Panc1 (cell line): ENCODE data around the gene KCNIP3. TPM values are rescaled to one million over a fixed set of nuclear protein-coding genes. Genes with fewer than 3 reads are reported as not detected.

Experiments
- ATAC-seq: fragments of 200-7000 bp; cut with Tn5 transposase; 2 replicates; pipeline ENCODE4 v1.9.1; 2020; ENCODE audit warnings: mild to moderate bottlenecking, moderate library complexity
- BruUV-seq: library from RNA; stranded (reverse); fragments of 400-500 nt; replicated peaks from 2 replicates; lab custom pipeline; 2021; lab: Mats Ljungman, UMichigan
- CTCF ChIA-PET: fragments of 300-600 bp; sonication (Branson Sonifier 250); formaldehyde crosslinking; loops from one replicate; lab custom pipeline; 2022; ENCODE audit warnings: antibody characterized with exemption; lab: Charles Lee
- POLR2A ChIA-PET: fragments of 300-600 bp; sonication (Branson Sonifier 250); formaldehyde crosslinking; loops from one replicate; lab custom pipeline; 2022; ENCODE audit warnings: antibody characterized with exemption; lab: Charles Lee
- DNase-seq: peaks from one replicate; pipeline ENCODE4 v3.0.0-alpha.2; 2010; ENCODE audit warnings: low read depth, low spot score
- H3K27ac ChIP-seq: 2 replicates; pipeline ENCODE4 v1.5.1; 2011; ENCODE audit warnings: mild to moderate bottlenecking, low read length, inconsistent platforms
- H3K27me3 ChIP-seq: fragments of 200-500 bp; sonication (Bioruptor generic); 2 replicates; pipeline ENCODE4 v1.6.0; 2014; ENCODE audit warnings: low read length, inconsistent platforms; ENCODE audit not compliant: control insufficient read depth, insufficient read depth
- H3K36me3 ChIP-seq: fragments of 200-500 bp; sonication (Bioruptor generic); 2 replicates; pipeline ENCODE4 v1.5.1; 2014; ENCODE audit warnings: inconsistent platforms, mild to moderate bottlenecking, low read length, moderate library complexity; ENCODE audit not compliant: control insufficient read depth, insufficient read depth
- H3K4me1 ChIP-seq: 2 replicates; pipeline ENCODE4 v1.5.1; 2011; ENCODE audit warnings: inconsistent platforms, mild to moderate bottlenecking, low read length, moderate library complexity; ENCODE audit not compliant: control insufficient read depth, insufficient read depth
- H3K4me3 ChIP-seq, 2 experiments: 2 replicates each; pipeline ENCODE4 v1.5.1; 2011 to 2012; ENCODE audit warnings: low read depth in 2 of 2, low read length in 2 of 2, mild to moderate bottlenecking in 2 of 2, inconsistent platforms in 1 of 2, moderate library complexity in 1 of 2
- H3K9me3 ChIP-seq: fragments of 200-500 bp; sonication (Bioruptor generic); 2 replicates; pipeline ENCODE4 v1.5.1; 2014; ENCODE audit warnings: low read depth, mild to moderate bottlenecking, inconsistent platforms, low read length, moderate library complexity; ENCODE audit not compliant: control insufficient read depth, insufficient read depth
- POLR2AphosphoS5 ChIP-seq: IDR thresholded peaks from 2 replicates; pipeline ENCODE4 v1.6.1; 2012; ENCODE audit warnings: mild to moderate bottlenecking, low read depth, low read length, moderate library complexity
- SIN3A ChIP-seq: IDR thresholded peaks from 2 replicates; pipeline ENCODE4 v1.6.1; 2012; ENCODE audit warnings: low read depth, mild to moderate bottlenecking, low read length, moderate library complexity, borderline replicate concordance; ENCODE audit not compliant: insufficient read depth
- in situ Hi-C: cut with HindIII; loops from 2 replicates; pipeline ENCODE4 v1.10.0; 2016; ENCODE audit warnings: low sequenced_read_pairs, low pct_unique_long_range_greater_than_20kb
- intact Hi-C: fragments of 100-400 bp; cut with micrococcal nuclease; formaldehyde crosslinking; loops from one replicate; pipeline ENCODE4 v1.10.0; 2022; ENCODE audit not compliant: unreplicated experiment
- total RNA-seq: library from RNA; stranded (reverse); gene quantifications from one replicate; pipeline ENCODE4 v1.2.1, GENCODE V29; 2021; ENCODE audit not compliant: unreplicated experiment
- TF ChIP-seq, protein P1 (sequence below), 2 experiments: IDR thresholded peaks; 2 replicates each; pipeline ENCODE4 v1.6.1; 2011 to 2012; ENCODE audit warnings: low read depth in 2 of 2, control low read depth in 1 of 2, low read length in 1 of 2, mild to moderate bottlenecking in 1 of 2, moderate library complexity in 1 of 2; ENCODE audit not compliant: insufficient read depth in 1 of 2
- TF ChIP-seq, protein P2 (sequence below): fragments of 450-650 bp; IDR thresholded peaks from 2 replicates; pipeline ENCODE4 v1.5.1; 2017; ENCODE audit warnings: mild to moderate bottlenecking

Gene KCNIP3
- total RNA-seq, 1 experiment from 2014 or later = 17.5 TPM

DNA sequence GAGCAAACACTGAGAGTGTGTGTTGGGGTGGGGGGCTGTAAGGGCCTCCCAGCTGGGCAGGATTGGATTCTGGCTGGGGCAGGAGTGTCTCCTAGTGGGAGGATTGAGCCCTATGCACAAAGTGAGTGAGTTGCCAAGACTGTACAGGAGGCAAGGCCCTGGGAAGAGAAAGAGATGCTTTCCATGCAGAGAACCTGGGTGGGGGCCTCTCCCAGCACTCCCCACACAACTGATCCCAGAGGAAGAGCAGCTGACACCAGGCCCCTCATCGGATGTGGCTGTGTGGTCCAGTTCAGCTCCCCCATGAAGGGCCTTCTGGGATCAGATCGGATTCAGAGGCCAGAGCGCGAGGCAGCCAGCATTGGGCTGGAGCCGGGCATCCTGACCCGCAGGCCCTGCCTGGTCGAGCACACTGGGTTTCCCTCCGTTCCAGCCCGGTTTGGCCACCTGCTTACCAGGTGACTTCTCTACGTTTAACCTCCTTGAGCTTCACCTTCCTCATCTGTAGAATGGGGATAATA is 56.0 kb downstream of the KCNIP3 start:
- ChIA-PET POLR2A (no interaction called here), CTCF (no interaction called here)
- Histone ChIP-seq H3K27ac (no peak overlapping the region), H3K36me3 (no peaks in the 10 kb centered on the region), H3K4me3 (no peak overlapping the region), H3K9me3 (no peaks in the 10 kb centered on the region), H3K4me1 (peaks cover 5% of the 10 kb centered on the region), H3K27me3 (no peaks in the 10 kb centered on the region)
- intact Hi-C loops (no loop called here), in situ Hi-C loops (no loop called here)
- TF ChIP-seq POLR2AphosphoS5 = no peak
- TF ChIP-seq, protein P1, sequence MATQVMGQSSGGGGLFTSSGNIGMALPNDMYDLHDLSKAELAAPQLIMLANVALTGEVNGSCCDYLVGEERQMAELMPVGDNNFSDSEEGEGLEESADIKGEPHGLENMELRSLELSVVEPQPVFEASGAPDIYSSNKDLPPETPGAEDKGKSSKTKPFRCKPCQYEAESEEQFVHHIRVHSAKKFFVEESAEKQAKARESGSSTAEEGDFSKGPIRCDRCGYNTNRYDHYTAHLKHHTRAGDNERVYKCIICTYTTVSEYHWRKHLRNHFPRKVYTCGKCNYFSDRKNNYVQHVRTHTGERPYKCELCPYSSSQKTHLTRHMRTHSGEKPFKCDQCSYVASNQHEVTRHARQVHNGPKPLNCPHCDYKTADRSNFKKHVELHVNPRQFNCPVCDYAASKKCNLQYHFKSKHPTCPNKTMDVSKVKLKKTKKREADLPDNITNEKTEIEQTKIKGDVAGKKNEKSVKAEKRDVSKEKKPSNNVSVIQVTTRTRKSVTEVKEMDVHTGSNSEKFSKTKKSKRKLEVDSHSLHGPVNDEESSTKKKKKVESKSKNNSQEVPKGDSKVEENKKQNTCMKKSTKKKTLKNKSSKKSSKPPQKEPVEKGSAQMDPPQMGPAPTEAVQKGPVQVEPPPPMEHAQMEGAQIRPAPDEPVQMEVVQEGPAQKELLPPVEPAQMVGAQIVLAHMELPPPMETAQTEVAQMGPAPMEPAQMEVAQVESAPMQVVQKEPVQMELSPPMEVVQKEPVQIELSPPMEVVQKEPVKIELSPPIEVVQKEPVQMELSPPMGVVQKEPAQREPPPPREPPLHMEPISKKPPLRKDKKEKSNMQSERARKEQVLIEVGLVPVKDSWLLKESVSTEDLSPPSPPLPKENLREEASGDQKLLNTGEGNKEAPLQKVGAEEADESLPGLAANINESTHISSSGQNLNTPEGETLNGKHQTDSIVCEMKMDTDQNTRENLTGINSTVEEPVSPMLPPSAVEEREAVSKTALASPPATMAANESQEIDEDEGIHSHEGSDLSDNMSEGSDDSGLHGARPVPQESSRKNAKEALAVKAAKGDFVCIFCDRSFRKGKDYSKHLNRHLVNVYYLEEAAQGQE (IDR thresholded peaks at IDR 0.05; ENCODE audit: insufficient read depth in 1 of 2, low read depth in 2 of 2, low read length in 1 of 2) = no peak
- TF ChIP-seq, protein P2, sequence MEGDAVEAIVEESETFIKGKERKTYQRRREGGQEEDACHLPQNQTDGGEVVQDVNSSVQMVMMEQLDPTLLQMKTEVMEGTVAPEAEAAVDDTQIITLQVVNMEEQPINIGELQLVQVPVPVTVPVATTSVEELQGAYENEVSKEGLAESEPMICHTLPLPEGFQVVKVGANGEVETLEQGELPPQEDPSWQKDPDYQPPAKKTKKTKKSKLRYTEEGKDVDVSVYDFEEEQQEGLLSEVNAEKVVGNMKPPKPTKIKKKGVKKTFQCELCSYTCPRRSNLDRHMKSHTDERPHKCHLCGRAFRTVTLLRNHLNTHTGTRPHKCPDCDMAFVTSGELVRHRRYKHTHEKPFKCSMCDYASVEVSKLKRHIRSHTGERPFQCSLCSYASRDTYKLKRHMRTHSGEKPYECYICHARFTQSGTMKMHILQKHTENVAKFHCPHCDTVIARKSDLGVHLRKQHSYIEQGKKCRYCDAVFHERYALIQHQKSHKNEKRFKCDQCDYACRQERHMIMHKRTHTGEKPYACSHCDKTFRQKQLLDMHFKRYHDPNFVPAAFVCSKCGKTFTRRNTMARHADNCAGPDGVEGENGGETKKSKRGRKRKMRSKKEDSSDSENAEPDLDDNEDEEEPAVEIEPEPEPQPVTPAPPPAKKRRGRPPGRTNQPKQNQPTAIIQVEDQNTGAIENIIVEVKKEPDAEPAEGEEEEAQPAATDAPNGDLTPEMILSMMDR = no peak
- no peak for TF ChIP-seq SIN3A
- BruUV-seq = no TSS peak
- DNase-seq (no peak), ATAC-seq (no peak)

DNA sequence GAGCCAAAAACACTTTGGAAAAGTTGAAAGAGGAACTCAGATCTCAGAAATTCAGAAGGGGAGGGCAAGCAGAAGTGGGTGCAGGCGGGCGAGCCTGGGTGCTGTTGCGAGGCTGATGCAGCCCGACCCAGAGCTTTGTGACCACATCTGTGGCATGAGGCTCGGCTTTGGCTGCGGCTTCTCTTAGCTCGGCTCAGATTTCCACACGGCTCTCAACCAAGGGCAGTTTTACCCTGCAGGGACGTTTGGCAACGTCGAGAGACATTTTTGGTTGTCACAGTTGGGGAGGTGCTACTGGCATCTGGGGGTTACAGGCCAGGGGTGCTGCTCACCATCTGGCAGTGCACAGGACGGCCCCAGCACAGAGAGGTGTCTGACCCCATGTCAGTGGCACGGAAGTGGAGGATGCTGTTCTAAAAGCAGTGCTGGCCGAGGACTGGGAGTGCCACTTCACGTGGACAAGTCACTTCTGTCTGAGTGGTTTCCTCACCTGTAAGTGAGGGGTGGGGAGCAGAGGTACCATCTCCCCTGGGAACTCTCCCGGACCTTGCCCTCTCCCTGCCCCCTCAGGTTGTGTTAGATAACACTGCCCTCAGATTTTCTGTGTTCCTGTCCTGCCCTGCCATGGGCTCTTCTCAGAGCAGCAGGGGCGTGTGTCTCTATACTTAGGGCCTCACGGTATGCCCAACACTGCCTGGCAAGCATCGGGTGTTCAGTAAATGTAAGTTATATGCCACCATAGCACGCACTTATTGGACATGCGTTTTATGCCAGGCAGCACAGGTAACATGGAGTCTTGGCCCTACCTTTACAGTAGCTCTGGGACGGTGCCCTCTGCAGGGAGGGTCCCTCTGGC is 56.7 kb downstream of the KCNIP3 start:
- Histone ChIP-seq H3K36me3 (no peaks in the 10 kb centered on the region), H3K4me1 (no peaks in the 10 kb centered on the region; the same call in 1 of the 2 replicates), H3K27me3 (no peaks in the 10 kb centered on the region), H3K4me3 (no peak overlapping the region), H3K9me3 (no peaks in the 10 kb centered on the region), H3K27ac (no peak overlapping the region)
- ChIA-PET CTCF (no interaction called here), POLR2A (no interaction called here)
- TF ChIP-seq, protein P1 (IDR thresholded peaks at IDR 0.05; ENCODE audit: insufficient read depth in 1 of 2, low read depth in 2 of 2, low read length in 1 of 2) = no peak
- no peak for DNase-seq
- no TSS peak for BruUV-seq
- in situ Hi-C loops (no loop called here), intact Hi-C loops (no loop called here)
- ATAC-seq = peak; percentile 24; the same call in 1 of the 2 replicates
